Activated CD8-positive, alpha-beta T cell treated with anti-CD3 and anti-CD28 coated beads, Interleukin-2, amount 10 ng/mL, durations not matched to agents 7 days and 5 days (primary cell): ENCODE measurements around the gene ARMC12. TPM values are rescaled to one million over a fixed set of nuclear protein-coding genes. Genes with fewer than 3 reads are reported as not detected.

Experiments
- ATAC-seq: fragments of 150-1000 bp; cut with Tn5 transposase; one replicate; pipeline ENCODE4 v1.10.0; 2021; ENCODE audit warnings: moderate library complexity
- CTCF ChIA-PET: fragments of 350-600 bp; sonication (Branson Sonifier 250); formaldehyde crosslinking; loops from one replicate; lab custom pipeline; 2021; ENCODE audit warnings: antibody characterized with exemption; lab: Charles Lee
- POLR2A ChIA-PET: fragments of 350-600 bp; sonication (Branson Sonifier 250); formaldehyde crosslinking; loops from one replicate; lab custom pipeline; 2021; ENCODE audit warnings: antibody characterized with exemption; lab: Charles Lee
- DNase-seq: peaks from one replicate; pipeline ENCODE4 v3.0.0-alpha.2; 2020
- H3K27ac Mint-ChIP-seq: one replicate; pipeline ENCODE4 v1.8.0; 2021; ENCODE audit warnings: mild to moderate bottlenecking, mixed read lengths
- H3K27me3 Mint-ChIP-seq: one replicate; pipeline ENCODE4 v1.8.0; 2021; ENCODE audit warnings: low read depth, mixed read lengths
- H3K36me3 Mint-ChIP-seq: one replicate; pipeline ENCODE4 v1.8.0; 2021; ENCODE audit warnings: low read depth, mixed read lengths
- H3K4me1 Mint-ChIP-seq: one replicate; pipeline ENCODE4 v1.8.0; 2021; ENCODE audit warnings: low read depth, mixed read lengths
- H3K4me3 Mint-ChIP-seq: one replicate; pipeline ENCODE4 v1.8.0; 2021; ENCODE audit warnings: mild to moderate bottlenecking, mixed read lengths
- H3K9me3 Mint-ChIP-seq: one replicate; pipeline ENCODE4 v1.8.0; 2022; ENCODE audit warnings: mixed read lengths; ENCODE audit not compliant: insufficient read depth
- total RNA-seq, 2 experiments: library from RNA; stranded (reverse); gene quantifications; one replicate each; pipeline ENCODE4 v1.2.3, GENCODE V29; 2021

ARMC12 gene
- total RNA-seq, 2 experiments from 2014 or later, result 0.37 to 0.45 TPM

DNA sequence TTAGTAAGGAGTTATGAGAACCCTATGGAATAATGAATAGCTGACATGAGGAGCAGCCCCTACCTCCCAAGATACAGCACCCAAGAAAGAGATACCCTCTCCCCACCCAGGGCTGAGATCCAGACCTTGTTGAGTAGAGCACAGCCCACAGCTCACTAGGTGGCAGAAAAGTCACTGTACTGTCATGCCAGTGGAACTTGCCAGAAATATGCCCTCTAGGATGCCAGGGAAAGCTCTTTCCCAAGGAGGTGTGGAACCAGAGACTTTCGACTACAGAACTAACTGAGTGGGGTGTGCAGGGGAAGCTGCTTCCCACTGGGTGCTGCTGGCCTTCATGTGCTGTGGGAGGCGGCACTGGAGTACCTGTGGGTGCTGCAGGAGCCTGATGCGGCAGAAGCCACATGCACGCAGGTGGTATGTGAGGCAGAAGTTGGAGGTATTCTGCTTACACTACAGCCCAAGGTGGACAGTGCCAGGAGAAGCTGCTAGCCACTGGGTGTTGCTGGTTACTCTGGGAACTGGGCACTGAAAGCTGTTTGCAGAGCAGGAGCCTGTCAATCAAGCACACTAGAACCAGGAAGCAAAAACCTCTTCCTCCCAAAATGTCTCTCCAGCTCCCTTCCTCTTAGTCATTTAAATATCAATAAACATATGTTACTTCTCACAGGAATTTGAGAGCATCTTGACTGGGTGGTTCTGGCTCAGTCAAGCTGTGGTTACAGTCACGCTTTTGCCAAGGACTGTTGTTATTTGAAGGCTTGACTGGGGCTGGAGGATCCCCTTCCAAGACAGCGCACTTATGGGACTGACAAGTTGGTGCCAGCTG, 17.8 kb downstream of the ARMC12 start:
- ChIA-PET POLR2A (no interaction called here), CTCF (interaction anchor here (0.8 to 1.7 kb wide), 3 partner anchors 11 to 186 kb away, joined by 3 to 10 read pairs (median 3); partner anchors contain the start of gene ARMC12)
- H3K27ac Mint-ChIP-seq, result peak overlapping the region; percentile 36
- no peak overlapping the region for H3K4me3 Mint-ChIP-seq
- H3K36me3 Mint-ChIP-seq, result no peaks in the 10 kb centered on the region
- no peak for DNase-seq
- no peaks in the 10 kb centered on the region for H3K9me3 Mint-ChIP-seq
- no peak for ATAC-seq
- H3K27me3 Mint-ChIP-seq, result peaks cover 9% of the 10 kb centered on the region
- peaks cover 12% of the 10 kb centered on the region for H3K4me1 Mint-ChIP-seq

DNA sequence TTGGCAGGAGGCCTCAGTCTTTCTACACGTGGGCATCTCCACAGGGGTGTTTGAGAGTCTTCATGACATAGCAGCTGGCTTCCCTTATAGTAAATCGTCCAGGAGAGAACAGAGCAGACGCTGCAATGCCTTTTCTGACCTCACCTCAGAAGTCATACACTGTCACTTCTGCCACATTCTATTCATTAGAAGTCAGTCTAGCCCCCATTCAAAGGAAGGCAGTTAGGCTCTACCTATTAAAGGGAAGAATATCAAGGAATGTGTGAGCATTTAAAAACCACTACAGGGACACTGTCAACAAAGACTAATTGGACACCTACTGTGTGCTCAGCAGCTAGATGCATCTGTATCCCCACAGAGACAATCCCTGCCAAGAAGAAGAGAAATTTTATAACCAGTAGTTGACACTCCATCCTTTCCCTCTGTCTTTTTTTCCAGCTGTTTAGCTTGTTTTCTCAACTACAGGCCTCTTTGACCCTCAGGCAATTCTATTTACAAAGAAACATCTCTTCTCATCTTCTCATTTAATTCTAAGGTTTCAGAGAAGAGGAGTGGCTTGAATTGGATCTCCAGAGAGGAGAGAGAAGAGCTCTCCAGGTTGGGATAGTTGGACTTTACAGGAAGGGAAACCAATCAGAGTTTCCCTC, 18.6 kb downstream of the ARMC12 start:
- H3K27ac Mint-ChIP-seq, result peak overlapping the region; percentile 36
- POLR2A ChIA-PET, result no interaction called here
- DNase-seq (no peak), ATAC-seq (no peak)
- H3K9me3 Mint-ChIP-seq, result no peaks in the 10 kb centered on the region
- H3K27me3 Mint-ChIP-seq, result peaks cover 13% of the 10 kb centered on the region
- peaks cover 12% of the 10 kb centered on the region for H3K4me1 Mint-ChIP-seq
- H3K36me3 Mint-ChIP-seq, result no peaks in the 10 kb centered on the region
- no peak overlapping the region for H3K4me3 Mint-ChIP-seq
- CTCF ChIA-PET, result interaction anchor here (0.5 to 1.7 kb wide), 4 partner anchors 10 to 201 kb away, joined by 3 to 10 read pairs (median 3); partner anchors contain the start of gene ARMC12

- ATAC-seq, result no peak
- no peaks in the 10 kb centered on the region for H3K36me3 Mint-ChIP-seq
- CTCF ChIA-PET, result interaction anchor here (0.6 to 1.3 kb wide), 3 partner anchors 9 to 180 kb away, joined by 3 read pairs; no protein-coding TSS in a partner anchor
- DNase-seq, result peak; percentile 47
- peaks cover 12% of the 10 kb centered on the region for H3K4me1 Mint-ChIP-seq
- POLR2A ChIA-PET, result no interaction called here
- no peak overlapping the region for H3K27ac Mint-ChIP-seq
- H3K27me3 Mint-ChIP-seq, result peaks cover 20% of the 10 kb centered on the region
- no peak overlapping the region for H3K4me3 Mint-ChIP-seq
- no peaks in the 10 kb centered on the region for H3K9me3 Mint-ChIP-seq
These were observed 20.8 kb downstream of the ARMC12 start for GRCh38 chr6:35757456-35758123.

- ChIA-PET CTCF (interaction anchor here (1.1 kb wide), 1 partner anchor 207 kb away, joined by 5 read pairs; no protein-coding TSS in a partner anchor), POLR2A (no interaction called here)
- Mint-ChIP-seq H3K36me3 (no peaks in the 10 kb centered on the region), H3K27me3 (peaks cover 36% of the 10 kb centered on the region), H3K4me1 (peaks cover 12% of the 10 kb centered on the region), H3K4me3 (no peak overlapping the region), H3K27ac (no peak overlapping the region), H3K9me3 (no peaks in the 10 kb centered on the region)
- ATAC-seq, result no peak
- DNase-seq, result no peak
These were observed 22.6 kb downstream of the ARMC12 start for GRCh38 chr6:35759426-35759825.

GRCh38 chr6:35765739-35766138, 28.9 kb downstream of the ARMC12 start:
- H3K36me3 Mint-ChIP-seq, result no peaks in the 10 kb centered on the region
- no peaks in the 10 kb centered on the region for H3K4me1 Mint-ChIP-seq
- POLR2A ChIA-PET, result no interaction called here
- DNase-seq (no peak), ATAC-seq (no peak)
- no peak overlapping the region for H3K27ac Mint-ChIP-seq
- CTCF ChIA-PET, result interaction anchor here (1.5 kb wide), 1 partner anchor 11 kb away, joined by 3 read pairs; no protein-coding TSS in a partner anchor
- H3K27me3 Mint-ChIP-seq, result peaks cover 37% of the 10 kb centered on the region
- no peak overlapping the region for H3K4me3 Mint-ChIP-seq
- H3K9me3 Mint-ChIP-seq, result no peaks in the 10 kb centered on the region

GRCh38 chr6:35769211-35769610, 32.4 kb downstream of the ARMC12 start:
- ChIA-PET CTCF (no interaction called here), POLR2A (no interaction called here)
- Mint-ChIP-seq H3K36me3 (no peaks in the 10 kb centered on the region), H3K4me3 (no peak overlapping the region), H3K9me3 (no peaks in the 10 kb centered on the region), H3K27me3 (peaks cover 25% of the 10 kb centered on the region), H3K4me1 (no peaks in the 10 kb centered on the region), H3K27ac (no peak overlapping the region)
- ATAC-seq (no peak), DNase-seq (no peak)

GRCh38 chr6:35771343-35771627, 34.5 kb downstream of the ARMC12 start:
- Mint-ChIP-seq H3K9me3 (no peaks in the 10 kb centered on the region), H3K4me1 (no peaks in the 10 kb centered on the region)
- POLR2A ChIA-PET, result no interaction called here

DNA sequence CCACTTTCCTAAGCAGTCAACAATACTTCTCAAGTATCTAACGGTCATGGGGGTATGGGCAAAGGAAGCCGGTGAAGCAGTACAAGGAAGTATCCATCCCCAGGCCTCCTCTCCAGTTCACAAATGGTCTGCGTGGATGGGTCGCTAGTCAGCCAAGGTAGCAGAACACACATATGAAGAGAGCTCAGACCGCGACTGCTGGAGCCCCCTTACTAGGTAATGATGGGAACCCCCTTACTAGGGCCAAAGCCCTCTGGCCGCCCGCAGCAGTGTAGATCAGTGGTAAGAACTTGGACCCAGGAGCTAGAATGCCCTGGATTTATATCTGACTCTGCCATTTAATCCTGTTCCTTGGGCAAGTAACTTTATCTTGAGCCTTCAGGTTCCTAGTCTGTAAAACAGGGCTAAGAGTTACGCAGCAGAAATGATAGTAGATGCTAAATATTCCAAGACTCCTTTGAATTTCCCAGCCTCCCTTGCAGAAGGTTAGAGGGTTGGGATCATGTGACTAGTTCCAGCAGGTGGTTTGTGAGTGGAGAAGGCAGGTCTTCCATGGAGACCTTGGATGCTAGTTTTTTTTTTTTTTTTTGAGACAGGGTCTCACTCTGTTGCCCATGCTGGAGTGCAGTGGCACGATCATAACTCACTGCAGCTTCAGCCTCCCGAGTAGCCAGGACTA, 37.4 kb downstream of the ARMC12 start:
- Mint-ChIP-seq H3K4me1 (no peaks in the 10 kb centered on the region), H3K27ac (no peak overlapping the region), H3K4me3 (no peak overlapping the region), H3K9me3 (no peaks in the 10 kb centered on the region), H3K36me3 (no peaks in the 10 kb centered on the region), H3K27me3 (peaks cover 30% of the 10 kb centered on the region)
- ChIA-PET CTCF (interaction anchor here (0.6 kb wide), 1 partner anchor 441 kb away, joined by 4 read pairs; no protein-coding TSS in a partner anchor), POLR2A (no interaction called here)
- ATAC-seq (no peak), DNase-seq (no peak)

More at GRCh38 chr6:35771343-35771627, 34.5 kb downstream of the ARMC12 start:
- Mint-ChIP-seq H3K36me3 (no peaks in the 10 kb centered on the region), H3K27ac (no peak overlapping the region), H3K4me3 (no peak overlapping the region), H3K27me3 (peaks cover 28% of the 10 kb centered on the region)
- DNase-seq, result no peak
- CTCF ChIA-PET, result no interaction called here
- ATAC-seq, result no peak

DNA sequence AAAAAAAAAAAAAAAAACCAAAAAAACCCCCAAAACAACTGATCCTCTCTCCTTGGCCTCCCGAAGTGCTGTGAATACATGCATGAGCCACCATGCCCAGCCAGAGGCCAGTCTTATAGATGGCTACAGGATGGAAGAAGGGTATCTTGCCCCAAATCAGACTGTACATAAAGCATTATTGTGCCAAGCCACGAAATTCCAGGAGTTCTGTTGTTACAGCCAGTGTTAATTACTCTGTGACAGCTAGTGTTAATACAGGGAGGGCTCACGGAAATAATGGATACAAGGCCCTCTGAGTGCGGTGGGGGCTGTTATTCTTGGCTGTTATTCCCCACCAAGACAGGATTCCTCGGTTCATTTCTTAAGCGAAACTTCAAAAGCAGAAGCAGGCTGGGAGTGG, 38.2 kb downstream of the ARMC12 start:
- H3K9me3 Mint-ChIP-seq, result no peaks in the 10 kb centered on the region
- no peaks in the 10 kb centered on the region for H3K4me1 Mint-ChIP-seq
- ChIA-PET POLR2A (no interaction called here), CTCF (no interaction called here)
- DNase-seq (no peak), ATAC-seq (no peak)
- H3K27me3 Mint-ChIP-seq, result peaks cover 34% of the 10 kb centered on the region
- no peaks in the 10 kb centered on the region for H3K36me3 Mint-ChIP-seq
- H3K4me3 Mint-ChIP-seq, result no peak overlapping the region
- no peak overlapping the region for H3K27ac Mint-ChIP-seq

GRCh38 chr6:35776364-35777215, 39.8 kb downstream of the ARMC12 start, which contains the start of gene CLPSL2:
Gene CLPSL2, plus strand, starts transcription at chr6:35776598. Its CDS starts 21 bp downstream, at chr6:35776619.
- ChIA-PET POLR2A (no interaction called here), CTCF (no interaction called here)
- Mint-ChIP-seq H3K4me1 (no peaks in the 10 kb centered on the region), H3K36me3 (no peaks in the 10 kb centered on the region), H3K9me3 (no peaks in the 10 kb centered on the region), H3K27me3 (peaks cover 36% of the 10 kb centered on the region), H3K27ac (no peak within 1 kb of the TSS), H3K4me3 (peak within 1 kb of the TSS; percentile 22)
- DNase-seq (no peak), ATAC-seq (peak; percentile 57)
